Ascending aorta (tissue), 2 donors: ENCODE data around the gene NOTCH1. TPM values are rescaled to one million over a fixed set of nuclear protein-coding genes. Genes with fewer than 3 reads are reported as not detected.

ENCODE experiments used
- DNase-seq, 2 donors: peaks; one replicate each; pipeline ENCODE4 v3.0.0-alpha.2; 2019; ENCODE audit warnings: low spot score in 2 of 2
- H3K27ac ChIP-seq, 2 donors: fragments of 200-600 bp; sonication (generic); one replicate each; pipeline ENCODE4 v1.5.1; 2016 to 2017; ENCODE audit warnings: mild to moderate bottlenecking in 1 of 2
- H3K27me3 ChIP-seq: fragments of 200-600 bp; sonication (generic); one replicate; pipeline ENCODE4 v1.5.1; 2017
- H3K36me3 ChIP-seq, 2 donors: fragments of 200-600 bp; sonication (generic); one replicate each; pipeline ENCODE4 v1.5.1; 2016
- H3K4me1 ChIP-seq, 2 donors: fragments of 200-600 bp; sonication (generic); one replicate each; pipeline ENCODE4 v1.5.1; 2016 to 2017; ENCODE audit warnings: mild to moderate bottlenecking in 1 of 2
- H3K4me3 ChIP-seq, 2 donors: fragments of 200-600 bp; sonication (generic); one replicate each; pipeline ENCODE4 v1.5.1; 2016 to 2017; ENCODE audit warnings: mild to moderate bottlenecking in 1 of 2
- H3K9me3 ChIP-seq, 2 donors: fragments of 200-600 bp; sonication (generic); one replicate each; pipeline ENCODE4 v1.5.1; 2016
- intact Hi-C: fragments of 100-400 bp; cut with DNase I; formaldehyde crosslinking; loops from one replicate; pipeline ENCODE4 v1.15.1; 2023
- total RNA-seq: library from RNA; depleted of rRNA; stranded (reverse); fragments of >200 nt; gene quantifications from one replicate; pipeline ENCODE4 v1.1.0, GENCODE V29; 2016
- TF ChIP-seq, protein P1 (sequence below), 3 experiments: fragments of 200-600 bp in 2 of 3; fragments of 450-650 bp in 1 of 3; sonication (generic) in 2 of 3; IDR thresholded peaks; one replicate each; pipeline ENCODE4 v1.5.1; 2016 to 2019; ENCODE audit warnings: antibody characterized with exemption in 3 of 3, mild to moderate bottlenecking in 1 of 3, moderate library complexity in 1 of 3

The NOTCH1 gene
- total RNA-seq, 1 donor from 2014 or later: 120 TPM

DNA sequence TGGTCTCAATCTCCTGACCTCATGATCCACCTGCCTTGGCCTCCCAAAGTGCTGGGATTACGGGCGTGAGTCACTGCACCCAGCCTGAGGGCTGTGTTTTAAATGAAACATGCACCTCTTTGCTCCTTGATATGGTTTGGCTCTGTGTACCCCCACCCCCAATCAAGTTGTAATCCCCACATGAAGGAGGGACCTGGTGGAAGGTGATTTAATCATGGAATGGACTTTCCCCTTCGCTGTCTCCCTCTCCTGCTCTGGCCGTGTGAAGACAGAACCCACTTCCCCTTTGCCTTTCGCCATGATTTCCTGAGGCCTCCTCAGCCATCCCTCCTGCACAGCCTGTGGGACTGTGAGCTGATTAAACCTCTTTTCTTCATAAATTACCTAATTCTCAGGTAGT, 12.5 kb upstream of the NOTCH1 start:
- H3K36me3 ChIP-seq: no peaks in the 10 kb centered on the region
- no peak overlapping the region for H3K4me3 ChIP-seq
- H3K27me3 ChIP-seq: no peaks in the 10 kb centered on the region
- H3K27ac ChIP-seq: peak overlapping the region; percentile 41 to 48
- intact Hi-C loops: no loop called here
- TF ChIP-seq, protein P1, sequence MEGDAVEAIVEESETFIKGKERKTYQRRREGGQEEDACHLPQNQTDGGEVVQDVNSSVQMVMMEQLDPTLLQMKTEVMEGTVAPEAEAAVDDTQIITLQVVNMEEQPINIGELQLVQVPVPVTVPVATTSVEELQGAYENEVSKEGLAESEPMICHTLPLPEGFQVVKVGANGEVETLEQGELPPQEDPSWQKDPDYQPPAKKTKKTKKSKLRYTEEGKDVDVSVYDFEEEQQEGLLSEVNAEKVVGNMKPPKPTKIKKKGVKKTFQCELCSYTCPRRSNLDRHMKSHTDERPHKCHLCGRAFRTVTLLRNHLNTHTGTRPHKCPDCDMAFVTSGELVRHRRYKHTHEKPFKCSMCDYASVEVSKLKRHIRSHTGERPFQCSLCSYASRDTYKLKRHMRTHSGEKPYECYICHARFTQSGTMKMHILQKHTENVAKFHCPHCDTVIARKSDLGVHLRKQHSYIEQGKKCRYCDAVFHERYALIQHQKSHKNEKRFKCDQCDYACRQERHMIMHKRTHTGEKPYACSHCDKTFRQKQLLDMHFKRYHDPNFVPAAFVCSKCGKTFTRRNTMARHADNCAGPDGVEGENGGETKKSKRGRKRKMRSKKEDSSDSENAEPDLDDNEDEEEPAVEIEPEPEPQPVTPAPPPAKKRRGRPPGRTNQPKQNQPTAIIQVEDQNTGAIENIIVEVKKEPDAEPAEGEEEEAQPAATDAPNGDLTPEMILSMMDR (IDR thresholded peaks at IDR 0.05): no peak
- no peaks in the 10 kb centered on the region for H3K9me3 ChIP-seq
- no peak for DNase-seq
- peaks cover 0 to 5% of the 10 kb centered on the region in 2 donors for H3K4me1 ChIP-seq

DNA sequence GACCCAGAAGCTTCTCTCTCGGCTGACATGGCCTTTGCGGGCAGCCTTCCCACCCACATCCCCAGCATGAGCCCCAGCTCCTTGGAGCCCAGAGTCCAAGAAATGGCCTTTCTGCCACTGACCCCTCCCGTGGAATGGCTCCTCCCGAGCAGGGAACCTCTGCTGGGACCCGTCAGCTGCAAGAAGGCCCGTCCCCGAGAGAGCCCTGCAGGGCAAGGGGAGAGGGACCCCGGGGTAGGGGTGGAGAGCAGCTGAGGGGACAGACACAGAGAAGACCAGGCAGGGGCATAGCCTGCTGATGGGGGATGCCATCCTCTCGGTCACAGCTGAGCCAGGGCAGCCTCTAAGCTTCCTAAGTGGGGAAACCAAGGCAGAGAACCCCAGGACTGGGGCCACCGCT, 11.2 kb upstream of the NOTCH1 start:
- DNase-seq: no peak
- TF ChIP-seq, protein P1 (IDR thresholded peaks at IDR 0.05): no peak
- no peaks in the 10 kb centered on the region for H3K36me3 ChIP-seq
- peaks cover 0 to 15% of the 10 kb centered on the region in 2 donors for H3K4me1 ChIP-seq
- H3K4me3 ChIP-seq: no peak overlapping the region
- no peaks in the 10 kb centered on the region for H3K9me3 ChIP-seq
- peak overlapping the region; percentile 33 to 53 for H3K27ac ChIP-seq
- intact Hi-C loops: no loop called here
- H3K27me3 ChIP-seq: no peaks in the 10 kb centered on the region

DNA sequence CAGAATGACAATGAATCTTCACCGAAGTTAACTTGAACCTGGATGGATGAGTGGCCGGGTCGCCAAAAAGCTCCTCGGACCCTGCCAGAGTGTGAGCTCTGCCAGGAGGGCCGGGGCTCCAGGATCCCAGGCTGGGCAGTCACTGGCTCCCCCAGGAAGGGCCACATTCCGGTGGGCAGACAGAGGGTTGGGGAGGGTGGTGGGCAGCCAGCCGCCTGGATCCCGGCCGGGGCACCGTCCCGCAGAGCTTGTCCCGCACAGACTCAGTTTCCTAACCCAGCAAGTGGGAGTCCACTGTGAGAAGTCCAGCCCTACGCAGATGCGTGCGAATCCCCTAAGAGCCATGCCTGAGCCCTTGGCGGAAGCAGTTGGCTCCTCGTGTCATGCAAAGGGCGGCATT, 10.3 kb upstream of the NOTCH1 start:
- H3K4me1 ChIP-seq: peaks cover 5 to 22% of the 10 kb centered on the region in 2 donors
- H3K36me3 ChIP-seq: no peaks in the 10 kb centered on the region
- no peaks in the 10 kb centered on the region for H3K9me3 ChIP-seq
- H3K27me3 ChIP-seq: no peaks in the 10 kb centered on the region
- H3K27ac ChIP-seq: no peak overlapping the region
- no peak for DNase-seq
- no peak overlapping the region for H3K4me3 ChIP-seq
- intact Hi-C loops: no loop called here
- TF ChIP-seq, protein P1 (IDR thresholded peaks at IDR 0.05): no peak

DNA sequence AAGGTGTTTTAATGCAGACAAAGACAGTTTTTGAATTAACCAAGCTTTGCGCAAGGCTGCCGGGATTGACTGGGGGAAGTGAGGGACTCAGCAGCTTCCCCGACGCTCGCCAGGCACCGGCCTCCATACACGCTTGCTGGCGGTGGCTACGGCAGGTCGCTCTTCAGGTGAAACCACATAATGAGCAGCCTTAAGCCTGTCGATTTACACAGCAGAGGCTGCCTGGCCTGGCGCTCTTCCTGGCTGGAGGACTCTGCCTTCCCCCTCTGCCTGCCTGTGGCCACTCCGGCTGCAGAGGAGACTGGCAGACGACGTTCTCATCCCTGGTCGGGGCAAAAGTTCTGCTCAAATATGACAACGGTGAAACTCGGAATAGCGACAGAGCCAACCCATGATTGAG, 9.0 kb upstream of the NOTCH1 start:
- Histone ChIP-seq H3K4me1 (peaks cover 14 to 35% of the 10 kb centered on the region in 2 donors), H3K9me3 (no peaks in the 10 kb centered on the region), H3K4me3 (no peak overlapping the region), H3K27me3 (no peaks in the 10 kb centered on the region), H3K27ac (no peak overlapping the region), H3K36me3 (no peaks in the 10 kb centered on the region)
- no peak for DNase-seq
- intact Hi-C loops: no loop called here
- TF ChIP-seq, protein P1 (IDR thresholded peaks at IDR 0.05): no peak

DNA sequence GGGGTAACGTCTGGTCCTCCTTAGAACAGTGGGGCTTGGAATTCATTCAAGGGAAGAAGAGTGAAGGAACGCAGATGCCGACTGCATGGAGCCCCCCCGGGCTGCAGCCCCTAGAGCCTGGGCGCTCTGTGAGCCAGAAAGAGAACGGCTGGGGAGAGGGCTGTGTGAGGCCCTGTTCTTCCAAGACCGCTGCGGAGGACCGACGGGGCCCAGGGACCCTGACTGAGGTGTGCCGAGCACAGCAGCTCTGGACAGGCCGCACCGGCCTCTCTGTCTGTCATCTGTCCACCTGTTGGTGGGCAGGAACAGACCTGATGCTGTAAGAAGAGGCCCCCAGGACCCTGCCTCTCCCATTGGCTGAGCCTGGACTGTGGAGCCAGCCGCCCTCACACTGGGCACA, 7.7 kb upstream of the NOTCH1 start:
- intact Hi-C loops: no loop called here
- no peaks in the 10 kb centered on the region for H3K36me3 ChIP-seq
- H3K9me3 ChIP-seq: no peaks in the 10 kb centered on the region
- H3K4me1 ChIP-seq: peaks cover 14 to 41% of the 10 kb centered on the region in 2 donors
- no peak overlapping the region for H3K4me3 ChIP-seq
- TF ChIP-seq, protein P1 (IDR thresholded peaks at IDR 0.05): no peak
- H3K27me3 ChIP-seq: no peaks in the 10 kb centered on the region
- DNase-seq: no peak
- no peak overlapping the region for H3K27ac ChIP-seq

DNA sequence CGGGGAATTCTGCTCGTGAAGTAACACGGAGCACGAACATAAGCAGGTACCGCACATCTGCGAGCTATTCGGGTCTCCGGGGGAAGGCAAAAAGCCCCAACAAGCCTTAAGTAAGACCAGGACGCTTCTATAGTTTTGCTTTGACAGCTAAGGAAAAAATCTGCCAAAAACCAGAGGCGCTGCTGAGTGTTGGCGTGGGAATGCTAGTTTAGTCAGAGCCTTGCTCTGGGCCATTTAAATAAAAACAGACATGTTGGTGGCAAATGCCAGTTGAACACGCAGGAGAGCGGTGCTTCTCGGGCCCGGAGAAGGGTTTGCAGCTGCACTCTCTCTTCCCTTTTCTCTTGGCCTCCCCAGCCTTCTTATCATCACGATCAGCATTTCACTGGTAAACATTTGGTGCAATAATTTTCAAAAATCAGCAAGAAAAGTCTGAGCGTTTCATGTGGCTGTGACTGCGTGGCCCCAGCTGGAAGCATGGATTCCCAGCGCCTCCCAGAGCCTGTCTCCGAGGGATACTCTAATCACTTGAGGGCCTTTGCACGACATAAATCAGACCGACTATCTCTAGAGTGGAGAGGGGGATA, 6.4 kb upstream of the NOTCH1 start:
- Histone ChIP-seq H3K27me3 (no peaks in the 10 kb centered on the region), H3K27ac (peak overlapping the region; percentile 82 to 87), H3K4me3 (peak overlapping the region; percentile 43 to 51), H3K4me1 (peaks cover 20 to 48% of the 10 kb centered on the region in 2 donors), H3K36me3 (no peaks in the 10 kb centered on the region), H3K9me3 (no peaks in the 10 kb centered on the region)
- TF ChIP-seq, protein P1 (IDR thresholded peaks at IDR 0.05): no peak
- DNase-seq: no peak
- intact Hi-C loops: no loop called here
